Mucosa of descending colon (tissue), 3 donors: ENCODE data around the gene ADNP. TPM values are rescaled to one million over a fixed set of nuclear protein-coding genes. Genes with fewer than 3 reads are reported as not detected.
A peak's percentile ranks its signal among the peaks of the same experiment; 100 is the strongest.
"Not testable (repeated sequence)": the region's sequence is repeated elsewhere in the genome, so short reads cannot be mapped to it uniquely, and the experiment has no call there.

Source experiments
- ATAC-seq: fragments of 200-7000 bp; cut with Tn5 transposase; one replicate; pipeline ENCODE4 v1.9.1; 2020; ENCODE audit warnings: mild to moderate bottlenecking, moderate library complexity
- DNase-seq, 3 donors: peaks; one replicate each; pipeline ENCODE4 v3.0.0-alpha.2; 2020
- H3K36me3 ChIP-seq: fragments of 200-600 bp; one replicate; pipeline ENCODE4 v1.8.0; 2021; ENCODE audit warnings: low read depth, mild to moderate bottlenecking
- H3K4me1 ChIP-seq: fragments of 200-600 bp; one replicate; pipeline ENCODE4 v1.8.0; 2021; ENCODE audit warnings: low read depth, mild to moderate bottlenecking
- H3K4me3 ChIP-seq: fragments of 200-600 bp; one replicate; pipeline ENCODE4 v1.8.0; 2021; ENCODE audit warnings: mild to moderate bottlenecking
- H3K9me3 ChIP-seq: fragments of 200-600 bp; one replicate; pipeline ENCODE4 v1.8.0; 2021; ENCODE audit warnings: mild to moderate bottlenecking
- CTCF ChIP-seq: fragments of 200-600 bp; IDR thresholded peaks from one replicate; pipeline ENCODE4 v1.8.0; 2022; ENCODE audit warnings: antibody characterized with exemption, mild to moderate bottlenecking
- intact Hi-C, 2 donors: fragments of 100-400 bp; cut with DNase I in 1 of 2; cut with micrococcal nuclease in 1 of 2; formaldehyde crosslinking; loops; one replicate each; pipeline versions ENCODE4 v1.11.0 to v1.11.1; 2022; cut with DNase I, micrococcal nuclease
- long read RNA-seq, 2 donors: library from polyadenylated mRNA; unstranded; transcript quantifications; one replicate each; pipeline ENCODE4 v2.0.0, GENCODE V29; 2019 to 2021
- total RNA-seq, 3 donors: library from RNA; stranded (reverse); fragmentation: NEBNext Ultra II Directional in 2 of 3; extraction: Animal tissue kit (Norgen Biotek cat#: 25700) in 2 of 3; gene quantifications; one replicate each; pipeline versions ENCODE4 v1.2.1 to v1.2.4, GENCODE V29; 2021 to 2023
- donor health status: DM: no; HTN: no; CAD: no; lungs with moderate emphysema.
- donor health status: DM: no; HTN: no; CAD: no.
- donor health status: DM: no; HTN: yes; CAD: no.

ADNP gene
- total RNA-seq, result 10 to 100 TPM; 51.3 to 68.6 (median 61.4) TPM
- long read RNA-seq, donor 1, full-length matches to known transcripts, result 8 of 26 reads
- long read RNA-seq, donor 1, partial matches to known transcripts, result 12 of 26 reads
- long read RNA-seq, donor 1, other reads (novel, unspliced or antisense), result 6 of 26 reads
- long read RNA-seq, donor 2, partial matches to known transcripts, result 0 of 4 reads
- long read RNA-seq, donor 2, other reads (novel, unspliced or antisense), result 4 of 4 reads

- ATAC-seq, result peak; percentile 89
- peak within 1 kb of the TSS; percentile 89 for H3K4me3 ChIP-seq
- H3K4me1 ChIP-seq, result peaks cover 26% of the 10 kb centered on the region
- peak; percentile 56 for TF ChIP-seq CTCF
- peaks cover 3% of the 10 kb centered on the region for H3K36me3 ChIP-seq
- H3K9me3 ChIP-seq, result no peaks in the 10 kb centered on the region
- intact Hi-C loops, result no loop called here
- peak; percentile 92 to 95 (median 93) for DNase-seq
These were observed at the start of gene ADNP for GRCh38 chr20:50931306-50932015. Gene ADNP (minus strand): TSS chr20:50931437. CDS start chr20:50903996, 27,441 bp downstream.

DNA sequence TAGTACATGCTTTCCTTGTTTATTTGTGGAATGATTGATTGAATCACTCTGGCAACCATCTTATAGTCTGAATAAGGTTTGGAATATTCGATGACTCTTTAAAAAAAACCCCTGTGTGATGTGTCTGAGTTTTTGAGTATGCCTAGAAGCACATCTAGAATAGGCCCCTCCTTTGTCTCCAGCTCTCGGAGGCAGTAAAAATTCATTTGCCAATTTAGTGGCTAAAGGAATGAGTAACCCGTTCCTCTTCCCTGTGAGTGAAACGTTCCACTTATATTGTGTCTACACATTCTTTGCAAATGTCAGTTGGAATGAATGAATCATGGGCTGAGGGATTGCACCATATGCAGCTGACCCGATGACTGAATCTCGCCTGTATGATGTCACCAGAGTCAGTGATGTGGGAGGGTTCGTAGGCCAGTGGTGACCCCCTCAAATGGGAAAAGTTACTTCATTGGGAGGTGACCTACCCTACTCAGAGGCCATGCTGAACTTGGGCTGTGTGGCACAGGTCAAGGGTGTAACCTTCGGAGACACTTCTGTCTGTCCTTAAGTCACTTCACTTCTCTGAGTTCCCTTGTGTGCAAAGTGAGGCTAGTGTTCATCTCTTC, 48.9 kb upstream of the ADNP start:
- ATAC-seq, result peak; percentile 47
- Histone ChIP-seq H3K4me1 (peaks cover 6% of the 10 kb centered on the region), H3K4me3 (no peak overlapping the region), H3K36me3 (no peaks in the 10 kb centered on the region), H3K9me3 (no peaks in the 10 kb centered on the region)
- no peak for TF ChIP-seq CTCF
- DNase-seq, result no peak
- intact Hi-C loops, result no loop called here

DNA sequence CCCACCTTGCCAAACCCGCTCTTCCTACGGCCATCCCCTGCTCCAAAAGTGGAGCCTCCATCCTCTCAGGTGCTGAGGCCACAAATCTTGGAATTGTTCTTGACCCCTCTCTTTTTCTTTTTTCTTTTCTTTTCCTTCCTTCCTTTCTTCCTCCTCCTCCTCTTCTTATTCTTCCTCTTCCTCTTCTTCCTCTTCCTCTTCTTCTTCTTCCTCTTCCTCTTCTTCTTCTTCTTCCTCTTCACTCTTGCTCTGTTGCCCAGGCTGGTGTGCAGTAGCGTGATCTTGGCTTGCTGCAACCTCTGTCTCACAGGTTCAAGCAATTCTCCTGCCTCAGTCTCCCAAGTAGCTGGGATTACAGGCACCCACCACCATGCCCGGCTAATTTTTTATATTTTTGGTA, 47.3 kb upstream of the ADNP start:
- intact Hi-C loops, result not testable (repeated sequence)

DNA sequence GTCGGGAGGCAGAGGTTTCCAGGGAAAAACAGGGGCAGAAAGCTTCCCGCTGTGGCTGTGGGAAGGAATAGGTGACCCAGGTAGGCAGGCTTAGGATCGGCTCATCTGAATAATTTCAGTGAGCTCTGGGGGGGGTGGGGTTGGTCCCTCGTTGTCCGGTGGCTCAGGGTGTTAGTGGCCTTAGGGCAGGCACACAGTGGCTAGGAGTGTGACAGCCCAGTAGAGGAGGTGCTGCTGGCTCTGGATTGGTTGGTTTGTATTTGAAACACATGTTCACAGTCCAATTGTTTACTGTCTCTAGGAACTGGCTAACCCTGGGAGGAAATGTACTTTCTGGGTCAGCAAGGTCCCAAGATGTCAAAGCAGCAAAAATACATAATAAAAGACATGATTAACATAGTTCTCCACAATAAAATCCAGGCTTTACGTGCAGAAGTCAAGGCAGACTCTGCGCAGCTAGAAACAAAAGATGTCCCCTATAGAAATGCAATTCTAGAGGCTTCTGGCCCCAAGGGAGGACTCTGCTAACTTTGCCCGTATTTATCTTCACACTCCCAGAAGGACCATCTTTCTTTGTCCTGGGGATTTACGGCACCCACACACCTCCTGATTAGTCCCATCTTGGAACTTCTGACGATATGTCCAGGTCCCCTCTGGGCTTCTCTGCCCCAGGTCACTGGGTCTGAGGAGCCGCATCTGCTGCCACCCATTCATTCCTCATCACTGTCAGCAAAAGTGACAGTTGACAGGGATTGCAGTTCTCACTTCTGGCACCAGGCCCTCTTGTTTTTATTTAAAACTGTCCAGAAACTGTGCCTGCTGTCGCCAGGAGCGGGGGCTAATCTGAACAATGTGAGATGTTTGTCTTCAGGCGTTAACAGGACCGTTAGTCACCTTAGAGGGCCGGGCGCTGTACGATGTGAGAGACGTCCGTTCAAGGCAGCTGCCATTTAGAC, 46.1 kb upstream of the ADNP start:
- Histone ChIP-seq H3K9me3 (no peaks in the 10 kb centered on the region), H3K4me3 (no peak overlapping the region), H3K4me1 (peaks cover 2% of the 10 kb centered on the region), H3K36me3 (no peaks in the 10 kb centered on the region)
- TF ChIP-seq CTCF, result no peak
- ATAC-seq (no peak), DNase-seq (no peak)
- intact Hi-C loops, result no loop called here

More for the DNA sequence above, 47.3 kb upstream of the ADNP start:
- H3K9me3 ChIP-seq, DNase-seq, H3K36me3 ChIP-seq, H3K4me1 ChIP-seq, ATAC-seq, H3K4me3 ChIP-seq: not testable (repeated sequence)

GRCh38 chr20:50975701-50976330, 44.6 kb upstream of the ADNP start:
- intact Hi-C loops, result no loop called here
- no peak for ATAC-seq
- no peak for TF ChIP-seq CTCF
- Histone ChIP-seq H3K9me3 (no peaks in the 10 kb centered on the region), H3K36me3 (no peaks in the 10 kb centered on the region), H3K4me1 (no peaks in the 10 kb centered on the region), H3K4me3 (no peak overlapping the region)
- DNase-seq, result no peak
